Measurements from ENCODE around the gene CPEB2.

Gene CPEB2

DNA sequence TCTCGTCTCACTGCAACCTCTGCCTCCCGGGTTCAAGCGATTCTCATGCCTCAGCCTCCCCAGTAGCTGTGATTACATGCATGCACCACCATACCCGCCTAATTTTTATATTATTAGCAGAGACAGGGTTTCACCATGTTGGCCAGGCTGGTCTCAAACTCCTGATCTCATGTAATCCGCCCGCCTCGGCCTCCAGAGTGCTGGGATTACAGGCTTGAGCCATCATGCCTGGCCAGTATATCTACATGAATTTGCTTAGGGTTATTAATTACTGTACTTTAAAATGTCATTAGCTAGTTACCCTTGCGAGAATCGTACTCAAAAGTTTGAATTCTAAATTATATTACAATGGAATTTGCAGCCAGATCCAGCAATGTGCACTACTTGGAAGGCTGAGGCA is 8.9 kb downstream of the CPEB2 start:
- no peak for DNase-seq

DNA sequence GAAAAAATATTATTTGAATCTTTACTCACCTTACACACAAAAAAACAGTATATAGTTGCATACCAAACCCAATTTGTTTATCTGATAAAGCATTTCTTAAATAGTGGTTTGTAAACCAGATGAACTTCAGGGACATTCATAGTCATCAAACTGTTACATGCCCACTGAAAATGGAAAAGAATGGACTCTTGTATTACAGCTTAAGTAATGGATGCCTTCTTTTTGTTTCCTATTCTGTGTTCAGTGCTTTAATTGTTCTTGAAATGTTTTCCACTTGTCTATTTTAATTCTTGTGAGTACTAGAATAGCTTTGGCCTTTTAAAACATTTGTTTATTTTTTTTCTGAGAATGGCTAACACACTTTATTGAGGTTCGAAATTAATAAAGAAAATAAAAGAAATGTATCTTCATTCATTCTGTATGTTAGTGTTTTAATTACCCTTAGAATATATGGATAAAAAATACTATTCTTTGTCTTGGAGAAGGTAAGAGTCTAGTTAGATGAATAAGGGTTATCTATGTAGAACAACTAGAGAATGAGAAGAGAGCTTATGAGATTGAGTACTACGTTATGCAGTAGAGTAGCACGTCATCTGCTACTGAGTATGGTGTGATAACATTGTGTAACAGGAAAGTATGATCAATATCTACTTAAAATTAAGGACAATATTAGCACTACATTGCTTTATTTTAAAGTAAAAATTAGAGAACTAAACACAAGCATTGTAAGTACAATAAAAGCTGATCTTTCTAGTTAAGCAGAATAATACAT is 9.9 kb downstream of the CPEB2 start:
- DNase-seq: no peak

DNA sequence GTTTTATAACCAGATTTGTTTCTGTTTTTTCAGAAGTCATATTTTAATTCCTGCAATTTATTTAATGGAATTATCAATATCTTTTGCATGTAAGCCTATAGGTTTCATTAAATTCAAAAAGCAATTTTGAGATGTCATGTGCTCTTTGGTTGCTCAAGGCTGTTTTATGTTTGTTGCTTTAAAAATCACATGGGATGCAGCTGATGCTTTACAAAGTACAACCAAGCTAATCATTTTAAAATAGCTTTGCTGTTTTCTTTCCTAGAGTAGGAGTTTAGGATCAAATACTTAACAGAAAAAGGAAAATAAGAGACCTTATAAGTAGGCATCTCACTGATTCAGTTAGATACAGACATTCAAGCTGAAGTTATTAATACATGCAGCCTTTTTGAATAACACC is 11.3 kb downstream of the CPEB2 start:
- no peak for DNase-seq

DNA sequence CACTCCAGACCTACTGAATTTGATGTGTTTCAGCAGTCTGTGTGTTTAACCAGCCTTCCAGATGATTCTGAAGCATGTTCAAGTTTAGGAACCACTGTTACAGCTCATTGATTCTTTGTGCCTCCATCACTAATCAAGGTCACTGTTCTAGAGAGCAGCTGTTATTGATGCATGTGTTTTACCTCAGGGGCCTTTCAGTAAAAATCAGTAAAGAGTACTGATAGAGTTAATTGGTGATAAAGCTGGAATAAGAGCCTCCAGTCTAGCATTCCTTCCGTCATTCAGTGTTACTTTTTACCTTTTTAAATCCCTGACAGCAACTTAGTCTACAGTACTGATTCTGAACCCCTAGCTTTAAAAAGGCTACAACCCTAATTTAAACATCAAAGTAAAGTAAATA is 12.9 kb downstream of the CPEB2 start:
- DNase-seq: no peak

DNA sequence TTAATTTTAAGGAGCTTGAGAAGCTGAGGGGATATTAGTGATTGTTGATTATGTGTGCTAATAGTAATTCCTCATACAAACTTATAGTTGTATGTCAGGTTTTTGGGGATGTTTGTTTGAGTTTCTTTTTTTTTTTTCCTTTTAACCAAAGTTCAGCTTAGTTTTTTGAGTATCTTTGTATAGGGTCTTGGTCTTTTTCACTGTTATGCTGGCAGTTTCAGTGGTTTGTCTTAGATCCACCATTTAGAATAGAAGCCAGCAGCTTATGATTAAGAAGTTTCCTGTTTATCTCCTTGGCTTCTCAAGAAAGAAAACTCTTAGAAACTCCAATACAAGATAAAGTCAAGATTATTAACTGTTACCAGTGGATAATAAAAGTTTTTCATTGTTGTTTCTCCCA is 16.1 kb downstream of the CPEB2 start:
- no peak for DNase-seq

DNA sequence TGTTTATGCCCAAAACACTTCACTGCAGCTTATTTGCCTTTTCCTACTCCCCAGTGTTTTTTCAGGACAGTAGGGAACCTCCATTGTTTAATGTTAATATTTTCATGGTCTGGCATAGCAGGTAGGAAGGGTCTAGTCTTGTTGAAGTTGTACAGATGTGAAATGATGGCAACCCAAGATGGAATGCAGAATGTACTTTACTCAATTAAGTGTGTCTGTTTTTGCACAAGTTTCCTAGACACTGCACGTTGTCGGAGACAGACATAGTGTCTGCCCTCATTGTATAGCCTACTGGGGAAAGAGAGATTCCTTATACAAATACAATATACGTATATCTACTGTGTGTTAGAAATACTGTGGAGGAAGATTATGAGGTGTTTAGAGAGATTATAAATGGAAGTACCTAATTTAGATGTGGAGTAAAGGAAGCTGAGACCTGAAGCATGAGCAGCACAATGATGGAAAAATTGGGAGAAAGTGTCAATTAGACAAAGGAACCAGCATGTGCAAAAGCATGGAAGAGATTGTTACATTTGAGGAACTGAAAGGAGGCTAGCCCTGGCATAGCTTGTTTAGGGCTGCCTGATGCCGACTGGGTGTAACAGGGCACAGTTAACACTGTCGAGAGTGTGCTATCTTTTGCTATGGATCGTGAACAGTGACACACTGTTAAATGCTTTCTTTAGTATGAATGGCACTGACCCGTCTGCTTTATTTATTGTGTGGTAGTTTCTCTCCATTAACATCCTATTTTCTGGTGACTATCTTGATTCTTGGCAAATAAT is 18.4 kb downstream of the CPEB2 start:
- no peak for DNase-seq

DNA sequence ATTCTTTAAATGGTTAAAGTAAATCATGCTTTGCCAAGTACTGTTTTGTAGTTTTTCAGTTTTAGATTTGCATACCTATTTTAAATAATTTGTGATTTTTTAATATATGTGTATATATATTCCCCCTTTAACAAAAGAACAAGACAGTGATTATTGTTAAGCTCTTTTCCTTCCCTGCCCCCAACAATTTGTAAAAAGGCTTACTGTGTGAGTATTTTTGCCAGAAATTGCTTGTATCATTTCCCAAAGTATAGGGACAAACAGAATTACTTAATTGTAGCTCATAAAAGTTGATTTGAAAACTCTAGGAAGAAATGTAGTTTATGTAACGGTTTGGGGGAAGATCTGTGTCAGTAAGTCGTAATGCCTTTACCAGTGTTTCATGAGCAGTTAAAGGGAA is 19.0 kb downstream of the CPEB2 start:
- no peak for DNase-seq

DNA sequence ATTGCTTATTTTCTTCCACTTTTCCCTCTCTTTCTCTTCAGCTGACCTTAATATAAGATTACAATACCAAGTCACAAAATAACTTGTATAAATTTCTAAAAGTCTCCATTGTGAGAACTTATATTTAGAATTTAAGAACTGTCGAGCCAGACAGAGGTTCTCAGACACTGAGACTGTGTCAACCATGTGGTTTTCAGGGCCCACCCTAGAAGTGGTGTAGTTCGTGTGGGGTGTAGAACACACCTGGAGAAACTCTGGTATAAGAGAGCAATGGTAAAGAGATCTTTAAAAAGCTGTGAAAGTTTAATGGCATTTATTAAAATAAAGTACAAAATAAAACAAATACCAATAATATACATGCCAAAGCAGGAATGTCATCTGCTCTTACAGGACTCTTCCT is 19.7 kb downstream of the CPEB2 start:
- no peak for DNase-seq

DNA sequence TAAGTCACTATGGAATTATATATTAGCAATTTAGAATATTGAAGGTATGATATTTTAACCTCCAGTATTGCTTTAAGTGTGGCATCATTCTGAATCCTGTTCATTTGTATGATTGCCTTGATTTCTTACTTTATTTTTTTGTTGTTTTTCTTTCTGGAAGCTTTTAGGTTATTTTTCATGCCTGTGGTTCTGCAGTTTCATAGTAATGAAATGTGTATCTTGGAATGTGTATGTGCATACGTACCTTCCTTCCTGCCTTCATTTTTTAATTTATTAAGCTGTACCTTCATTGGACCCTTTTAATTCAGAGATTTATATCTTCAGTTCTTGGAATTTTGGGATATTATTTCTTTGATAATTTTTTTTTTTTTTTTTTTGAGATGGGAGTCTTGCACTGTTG is 22.1 kb downstream of the CPEB2 start:
- no peak for DNase-seq

DNA sequence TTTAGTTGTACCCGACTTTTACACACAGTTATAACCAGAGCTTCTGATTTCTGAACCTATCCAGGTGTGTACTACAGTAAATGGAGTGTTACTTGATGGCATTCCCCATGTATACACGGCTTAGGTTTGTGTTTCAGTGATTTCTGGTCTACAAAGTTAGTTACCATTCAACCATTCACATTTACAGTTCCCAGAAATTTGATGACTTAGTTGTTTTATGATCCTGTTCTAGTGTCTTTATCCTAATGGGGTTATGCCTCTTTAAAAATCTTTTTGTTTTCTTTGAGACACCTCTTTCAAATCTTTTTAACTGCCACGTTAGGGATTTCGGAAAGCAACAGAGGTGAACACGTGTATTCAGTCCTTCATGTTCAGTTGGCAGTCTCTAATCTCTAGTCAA is 23.4 kb downstream of the CPEB2 start:
- DNase-seq: no peak

DNA sequence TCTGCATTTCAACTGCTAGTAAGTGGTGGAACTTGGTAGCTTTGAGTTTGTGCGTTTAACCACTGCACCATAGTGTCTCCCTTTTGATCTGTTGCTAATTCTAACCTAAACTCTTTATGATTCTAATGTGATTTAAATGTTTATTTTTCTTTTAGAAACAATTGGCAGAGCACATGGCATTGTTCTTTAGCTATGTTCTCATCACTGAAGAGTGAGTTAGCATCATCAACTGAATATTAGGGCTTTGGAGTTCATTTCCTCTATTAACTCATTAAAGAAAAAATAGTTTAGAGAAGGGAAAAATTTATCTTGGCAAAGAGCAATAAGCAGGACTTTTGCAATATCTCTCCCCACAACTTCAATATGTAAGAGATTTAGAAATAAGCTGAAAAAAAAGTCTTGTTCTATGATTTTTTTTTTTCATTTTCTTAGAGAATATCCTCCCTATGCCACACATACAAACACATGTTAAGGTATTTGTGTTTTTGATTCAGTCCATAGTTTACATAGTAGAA is 25.7 kb downstream of the CPEB2 start:
- DNase-seq: no peak

DNA sequence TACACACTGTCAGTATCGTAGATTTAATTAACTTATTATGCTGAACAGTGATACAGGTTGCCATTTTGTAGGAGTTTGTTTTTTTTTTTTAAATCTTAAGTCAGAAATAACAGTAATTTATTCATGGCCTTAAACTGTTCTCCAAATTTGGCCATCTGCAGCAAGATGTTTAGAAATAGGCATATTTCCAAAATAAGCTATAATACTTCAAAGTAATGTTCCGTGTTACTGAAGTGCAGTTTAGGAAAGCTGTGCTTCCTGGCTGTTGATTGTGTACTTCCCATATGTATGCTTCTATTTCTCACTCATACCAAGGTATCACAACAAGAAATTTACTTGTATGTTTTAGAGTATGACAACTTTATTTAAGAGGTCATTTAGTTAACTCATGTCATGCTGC is 28.9 kb downstream of the CPEB2 start:
- no peak for DNase-seq

DNA sequence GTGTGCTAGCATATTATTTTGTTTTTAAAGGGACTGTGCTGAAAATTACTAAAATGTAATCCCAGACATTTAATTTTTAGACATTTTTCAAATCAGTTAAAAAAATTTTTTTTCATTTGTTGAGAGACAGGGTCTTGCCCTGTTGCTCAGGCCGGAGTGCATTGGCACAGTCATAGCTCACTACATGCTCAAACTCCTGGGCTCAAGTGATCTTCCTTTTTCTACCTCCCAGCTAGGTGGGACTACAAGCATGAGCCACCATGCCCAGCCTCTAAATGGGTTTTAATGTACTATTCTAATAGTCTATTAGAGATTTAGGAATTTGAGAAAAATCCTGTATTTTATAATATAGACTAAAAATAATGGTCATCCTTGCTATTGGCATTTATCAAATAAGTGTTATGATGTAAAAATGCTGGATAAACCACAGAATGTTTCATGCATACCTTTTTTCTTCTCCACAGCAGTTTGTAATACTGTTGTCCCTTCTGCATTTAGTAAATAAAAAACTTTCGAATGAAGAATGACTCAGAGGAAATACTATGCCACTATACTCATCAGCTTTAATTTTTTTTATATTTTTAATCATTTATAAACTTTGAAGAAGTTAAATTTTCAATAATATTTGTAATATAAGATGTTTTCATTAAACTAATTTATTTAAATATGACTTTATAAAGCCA is 29.9 kb downstream of the CPEB2 start:
- no peak for DNase-seq

DNA sequence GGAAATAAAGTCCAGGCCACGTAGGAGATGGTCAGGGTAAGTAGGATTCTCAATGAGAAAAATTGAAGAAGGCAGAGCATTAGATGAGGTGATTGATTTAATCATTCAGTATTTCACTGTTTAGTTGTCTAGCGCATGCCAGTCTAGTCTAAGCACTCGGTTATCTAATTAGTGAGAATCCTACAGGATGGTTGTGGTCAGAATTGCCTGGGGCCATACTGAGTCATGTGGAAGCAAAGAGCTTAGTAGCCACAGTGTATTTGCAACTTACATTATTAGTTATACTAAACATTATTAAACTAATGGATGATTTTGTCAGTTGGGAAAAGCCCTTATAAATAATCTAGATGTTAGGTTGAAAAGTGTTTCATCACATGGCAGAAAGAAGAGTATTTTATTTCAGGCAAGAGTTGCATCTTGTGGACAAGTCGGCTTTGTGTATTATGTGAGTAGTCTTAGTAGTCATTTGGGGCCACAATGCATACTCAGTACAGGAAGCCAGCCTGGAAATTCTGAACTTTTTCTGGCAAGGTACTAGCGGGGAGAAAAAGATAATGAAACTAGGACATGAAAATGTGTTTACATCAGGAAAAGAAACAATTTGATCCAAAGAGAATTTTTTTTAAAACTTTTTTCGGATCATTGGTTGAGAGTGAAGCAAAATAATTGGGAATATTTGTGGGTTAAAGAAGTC is 31.9 kb downstream of the CPEB2 start:
- peak; percentile 4 for DNase-seq

DNA sequence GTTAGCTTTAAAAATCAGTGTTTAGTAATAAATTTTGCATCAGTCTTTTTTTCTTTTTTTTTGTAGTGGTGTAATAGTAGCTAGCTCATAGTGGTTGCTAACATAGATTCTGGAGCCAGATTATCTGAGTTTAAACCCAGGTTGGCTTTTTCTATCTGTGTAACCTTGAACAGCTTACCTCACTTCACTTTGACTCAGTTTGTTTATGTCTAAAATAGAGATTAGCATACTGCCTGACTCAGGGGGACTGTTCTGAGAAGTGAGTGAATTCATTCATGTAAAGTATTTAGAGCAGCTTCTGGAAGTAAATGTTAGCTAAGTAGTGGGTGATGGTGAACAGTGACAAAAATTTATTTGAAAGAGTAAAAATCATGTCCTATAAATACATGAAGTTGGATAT is 32.9 kb downstream of the CPEB2 start:
- DNase-seq: peak; percentile 36

DNA sequence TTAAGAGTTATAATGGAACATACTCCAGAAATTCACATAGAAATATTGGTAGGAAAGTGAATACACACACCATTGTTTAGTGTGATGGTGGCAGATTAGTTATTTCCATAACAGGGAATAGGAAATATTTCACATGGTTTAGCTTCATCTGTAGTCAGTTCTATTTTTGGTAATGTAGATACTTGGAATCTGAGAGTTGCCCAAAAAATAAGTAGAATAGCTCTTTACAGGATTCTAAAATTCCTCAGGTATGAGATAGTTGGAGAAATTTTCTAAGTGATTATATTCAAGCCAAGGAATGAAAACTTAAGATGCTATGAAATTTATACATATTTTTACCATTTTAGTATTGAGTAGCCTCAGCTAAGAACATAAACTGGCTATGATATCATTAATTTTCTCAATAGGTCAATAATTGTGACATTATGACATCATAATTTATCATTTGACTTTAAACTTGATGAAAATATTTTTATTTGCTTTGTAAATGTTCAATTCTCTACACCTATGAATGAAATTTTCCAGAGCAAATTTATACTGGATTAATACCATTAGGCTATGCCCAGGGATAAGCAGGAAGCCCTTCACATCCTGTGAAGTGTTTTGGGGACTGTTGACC is 35.8 kb downstream of the CPEB2 start:
- no peak for DNase-seq

DNA sequence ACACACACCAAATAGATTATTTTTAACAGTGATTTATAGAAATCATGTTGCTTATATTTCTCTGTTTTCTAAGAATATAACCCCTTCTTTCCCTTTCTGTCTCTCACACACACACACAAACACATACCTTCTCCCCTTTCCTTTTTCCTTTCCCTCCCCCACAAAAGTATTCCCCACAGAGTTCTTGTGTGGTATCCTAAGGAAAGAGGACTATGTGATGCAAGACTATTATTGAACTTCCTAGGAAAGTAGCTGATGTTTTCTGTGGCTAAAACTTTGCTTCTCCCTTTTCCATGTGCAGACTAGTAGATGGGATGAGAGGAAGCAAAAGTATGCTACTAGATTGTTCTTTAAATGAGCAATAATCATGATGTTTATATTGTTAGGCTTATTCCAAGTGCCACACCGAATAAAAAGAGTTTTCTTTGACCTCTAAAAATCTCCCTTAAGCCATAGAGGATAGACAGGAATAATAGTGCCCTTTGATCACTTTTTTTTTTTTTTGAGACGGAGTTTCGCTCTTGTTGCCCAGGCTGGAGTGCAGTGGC is 38.7 kb downstream of the CPEB2 start:
- no peak for DNase-seq

DNA sequence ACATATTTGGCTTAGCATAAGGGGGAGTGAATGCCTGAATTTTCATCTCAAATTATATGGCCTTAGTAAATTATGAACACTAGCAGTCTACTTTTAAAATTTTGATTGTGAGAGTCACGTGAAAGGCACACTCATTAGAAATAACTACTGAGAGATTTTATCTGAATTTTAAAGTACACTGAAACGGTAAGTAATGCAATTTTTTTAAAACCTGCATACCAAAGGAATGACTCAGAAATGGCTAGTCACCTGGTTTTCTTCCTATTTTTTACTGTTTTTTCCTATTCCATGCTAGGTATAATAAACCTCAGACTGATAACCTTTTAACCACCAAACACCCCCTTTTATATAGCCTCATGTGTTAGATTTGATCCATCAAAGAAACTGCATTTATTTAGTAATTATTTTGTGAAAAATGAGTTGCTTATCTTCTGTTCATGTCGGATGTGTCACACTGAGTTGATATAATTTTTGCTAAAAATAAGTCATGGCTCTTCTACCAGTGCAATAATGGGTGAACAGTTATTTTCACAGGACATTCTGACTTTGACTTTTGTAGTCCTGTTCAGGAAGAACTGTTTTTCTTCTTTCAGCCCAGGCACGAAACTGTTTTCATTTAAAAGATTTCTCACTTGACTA is 40.4 kb downstream of the CPEB2 start:
- DNase-seq: no peak

DNA sequence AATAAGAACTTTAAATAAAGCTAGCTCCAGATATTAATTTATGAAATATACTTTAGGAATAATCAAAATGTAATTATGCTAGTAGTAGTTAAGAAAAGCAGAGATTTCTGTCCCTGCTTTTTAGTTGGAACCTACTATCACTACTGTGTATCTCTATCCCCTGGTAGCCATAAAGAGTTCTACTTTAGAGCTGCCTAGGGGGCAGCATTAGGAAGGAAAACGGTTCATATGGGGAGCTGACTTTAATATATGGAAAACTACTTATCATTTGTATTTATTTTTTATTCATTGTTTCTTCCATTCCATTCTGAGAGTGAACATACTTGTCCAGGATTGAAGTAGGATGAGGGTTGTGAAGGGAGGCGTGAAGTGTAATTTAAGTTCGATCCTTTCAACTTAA is 40.9 kb downstream of the CPEB2 start:
- no peak for DNase-seq

DNA sequence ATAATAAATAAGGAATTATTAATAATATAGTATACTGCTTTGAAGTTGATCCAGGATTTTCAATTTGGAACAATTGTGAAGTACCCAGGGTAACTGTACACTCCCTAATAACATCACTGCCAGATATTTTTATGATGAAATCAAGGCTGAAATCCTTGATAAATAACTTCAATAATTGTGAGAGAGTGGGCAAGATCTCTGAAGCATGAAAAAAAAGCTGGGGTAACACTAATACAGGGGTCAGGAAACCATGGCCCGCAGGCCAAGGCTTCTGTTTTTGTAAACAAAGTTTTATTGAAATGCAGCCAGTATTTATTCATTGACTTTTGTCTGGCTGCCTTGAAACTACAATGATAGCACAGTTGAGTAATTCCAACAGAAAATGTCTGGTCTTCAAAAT is 41.6 kb downstream of the CPEB2 start:
- DNase-seq: no peak

DNA sequence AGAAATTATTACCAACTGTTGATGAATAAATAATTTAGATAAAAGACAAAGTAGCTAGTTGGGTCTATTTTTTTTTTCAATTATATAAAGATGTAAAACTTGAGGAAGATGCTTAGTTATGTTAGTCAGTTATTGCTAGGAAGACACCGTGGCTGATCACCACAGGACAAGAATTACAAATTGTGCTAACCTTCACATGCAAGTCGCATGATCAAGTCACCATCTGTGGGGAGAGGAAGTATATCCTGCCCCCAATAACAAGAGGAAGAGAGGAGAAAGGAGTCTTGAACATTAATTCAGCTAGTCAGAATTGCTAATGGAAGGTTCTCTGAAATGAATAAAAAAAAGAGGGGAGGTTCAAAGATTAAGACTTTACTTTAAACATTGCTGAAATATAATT is 52.3 kb downstream of the CPEB2 start:
- DNase-seq: no peak

DNA sequence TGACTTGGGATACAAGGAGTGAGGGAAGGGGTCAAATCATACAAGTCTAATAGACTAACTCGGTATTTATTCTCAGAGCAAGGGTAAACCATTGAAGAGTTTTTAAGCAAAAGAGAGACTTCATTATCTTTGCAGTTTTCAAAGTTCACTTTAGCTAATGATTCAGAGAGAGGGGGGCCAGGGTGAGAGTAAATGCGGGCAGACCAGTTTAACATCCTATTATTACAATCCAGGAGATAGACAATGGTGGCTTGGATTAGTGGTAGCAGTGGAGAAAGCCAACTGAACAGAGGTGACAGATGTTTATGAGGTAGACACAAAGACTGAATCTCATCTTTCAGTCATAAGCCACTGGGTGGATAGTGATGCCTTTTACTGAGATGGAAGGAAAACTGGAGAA is 57.9 kb downstream of the CPEB2 start:
- DNase-seq: no peak
